Measurements from ENCODE around the gene ZNF175.
A peak's percentile ranks its signal among the peaks of the same experiment; 100 is the strongest.

Gene ZNF175

DNA sequence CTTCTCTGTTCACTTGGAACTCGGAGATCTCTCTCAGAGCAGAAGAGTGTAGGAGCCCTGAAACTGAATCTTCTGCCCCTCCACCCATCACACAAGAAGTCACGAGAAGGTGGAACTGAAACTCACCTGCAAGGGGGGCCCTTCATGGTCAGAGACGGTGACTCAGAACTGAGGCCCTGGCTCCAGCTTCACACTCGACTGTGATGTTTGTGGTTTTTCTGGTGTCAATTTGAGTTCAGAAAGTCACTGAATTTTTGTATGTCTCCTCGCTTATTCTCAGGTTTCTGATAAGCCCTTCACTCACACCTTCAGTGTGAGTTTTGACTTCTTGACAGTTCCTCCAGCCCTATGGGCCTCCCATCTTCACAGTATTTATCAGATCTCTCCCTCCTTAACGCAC lies 36.0 kb downstream of the ZNF175 start:
- Histone ChIP-seq H3K27me3 (replicated peaks in 2 of 5; ENCODE audit: control insufficient read depth in 4 of 5, insufficient read depth in 5 of 5, low read length in 4 of 5) (peaks cover 0 to 13% (median 5%) of the 10 kb centered on the region in 5 experiments), H3K27ac (ENCODE audit: insufficient read depth in 1 of 2, low read depth in 1 of 2, low read length in 2 of 2, poor library complexity in 1 of 2, severe bottlenecking in 2 of 2) (no peak overlapping the region), H3K4me3 (ENCODE audit: control insufficient read depth in 1 of 7, extremely low read depth in 1 of 7, insufficient read depth in 4 of 7, low read depth in 2 of 7, low read length in 6 of 7) (no peak overlapping the region), H3K4me1 (ENCODE audit: control extremely low read depth in 1 of 4, control insufficient read depth in 4 of 4, insufficient read depth in 4 of 4, low read length in 3 of 4) (peaks cover 0 to 4% (median 1%) of the 10 kb centered on the region in 4 experiments), H3K9me3 (ENCODE audit: control extremely low read depth in 1 of 5, control insufficient read depth in 4 of 5, insufficient read depth in 2 of 5, low read depth in 1 of 5, low read length in 4 of 5) (peaks cover 0 to under 1% (median 0%) of the 10 kb centered on the region in 5 experiments), H3K36me3 (ENCODE audit: control insufficient read depth in 4 of 4, insufficient read depth in 4 of 4, low read length in 3 of 4) (peaks cover 0 to 2% (median 0%) of the 10 kb centered on the region in 4 experiments)
- CTCF ChIA-PET: interaction anchor here (0.7 to 8.3 kb wide), 10 partner anchors 8 to 133 kb away, joined by 3 to 65 read pairs (median 4); no protein-coding TSS in a partner anchor
- POLR2A ChIA-PET: no interaction called here
- no peak for DNase-seq
- 87% methylated on average over 5 of the region's 6 CpGs for WGBS (ENCODE audit: insufficient coverage)

DNA sequence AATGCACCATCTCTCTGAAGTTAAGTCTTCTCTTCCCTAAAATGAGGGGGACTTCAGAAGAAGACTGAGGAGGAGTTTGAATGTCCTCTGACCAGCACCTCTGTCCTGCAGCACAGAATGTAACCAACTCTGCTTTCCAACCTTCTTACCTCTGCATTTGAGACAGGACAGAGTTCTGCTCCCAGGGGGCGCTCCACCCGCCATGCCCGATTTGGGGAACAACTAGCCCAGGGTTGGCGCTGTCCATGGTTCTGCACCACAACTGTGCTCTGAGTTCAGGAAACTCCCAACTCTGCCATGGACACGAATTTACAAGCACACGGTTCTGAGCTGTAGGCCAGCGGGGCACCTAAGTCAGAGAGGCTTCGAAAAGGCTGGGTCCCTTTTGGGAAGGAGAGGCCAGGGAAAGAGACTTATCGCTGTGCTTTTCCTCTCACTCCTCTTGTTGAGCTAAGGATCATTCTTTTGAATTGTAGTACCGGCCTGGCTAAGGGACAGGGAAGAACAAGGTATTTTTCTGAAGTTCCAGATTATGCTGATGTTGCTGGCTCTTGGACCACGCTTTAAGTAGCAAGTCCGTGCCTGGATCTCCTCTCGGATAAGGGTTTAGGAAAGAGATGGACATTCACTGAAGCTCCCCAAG lies 37.0 kb downstream of the ZNF175 start:
- Histone ChIP-seq H3K9me3 (ENCODE audit: control extremely low read depth in 1 of 5, control insufficient read depth in 4 of 5, insufficient read depth in 2 of 5, low read depth in 1 of 5, low read length in 4 of 5) (peaks cover 0 to 6% (median 5%) of the 10 kb centered on the region in 5 experiments), H3K36me3 (ENCODE audit: control insufficient read depth in 4 of 4, insufficient read depth in 4 of 4, low read length in 3 of 4) (peaks cover 0 to 4% (median 1%) of the 10 kb centered on the region in 4 experiments), H3K4me1 (ENCODE audit: control extremely low read depth in 1 of 4, control insufficient read depth in 4 of 4, insufficient read depth in 4 of 4, low read length in 3 of 4) (peaks cover 0 to 4% (median 0%) of the 10 kb centered on the region in 4 experiments), H3K27ac (ENCODE audit: insufficient read depth in 1 of 2, low read depth in 1 of 2, low read length in 2 of 2, poor library complexity in 1 of 2, severe bottlenecking in 2 of 2) (no peak overlapping the region), H3K4me3 (ENCODE audit: control insufficient read depth in 1 of 7, extremely low read depth in 1 of 7, insufficient read depth in 4 of 7, low read depth in 2 of 7, low read length in 6 of 7) (no peak overlapping the region), H3K27me3 (replicated peaks in 2 of 5; ENCODE audit: control insufficient read depth in 4 of 5, insufficient read depth in 5 of 5, low read length in 4 of 5) (peaks cover 0 to 10% (median 0%) of the 10 kb centered on the region in 5 experiments)
- CTCF ChIA-PET: interaction anchor here (0.7 to 8.3 kb wide), 13 partner anchors 12 to 134 kb away, joined by 3 to 65 read pairs (median 5); no protein-coding TSS in a partner anchor
- POLR2A ChIA-PET: no interaction called here
- 19% methylated on average over 9 of the region's 13 CpGs for WGBS (ENCODE audit: insufficient coverage)
- DNase-seq: peak; percentile 87 to 93 (median 88)

DNA sequence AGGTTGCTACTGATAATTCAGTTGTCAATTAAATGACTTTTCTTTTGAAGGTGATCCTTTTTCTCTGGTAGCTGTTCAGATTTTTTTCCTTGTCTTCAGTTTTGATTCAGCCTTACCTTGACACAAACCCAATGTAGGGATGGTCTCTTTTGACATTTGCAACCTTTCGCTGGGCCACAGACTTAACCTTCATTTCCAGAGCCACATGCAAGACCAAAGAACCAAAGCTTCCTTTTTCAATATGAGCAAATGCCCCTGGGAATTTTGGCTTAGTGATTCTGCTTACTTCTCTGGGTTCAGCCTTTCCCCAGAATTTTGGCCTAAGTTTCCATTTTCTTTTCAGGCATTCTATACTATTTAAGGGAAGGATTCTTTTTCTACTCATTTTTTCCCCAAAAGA lies 39.5 kb downstream of the ZNF175 start:
- H3K27ac ChIP-seq (ENCODE audit: insufficient read depth in 1 of 2, low read depth in 1 of 2, low read length in 2 of 2, poor library complexity in 1 of 2, severe bottlenecking in 2 of 2): no peak overlapping the region
- DNase-seq: no peak
- H3K4me1 ChIP-seq (ENCODE audit: control extremely low read depth in 1 of 4, control insufficient read depth in 4 of 4, insufficient read depth in 4 of 4, low read length in 3 of 4): peaks cover 0 to 5% (median 2%) of the 10 kb centered on the region in 4 experiments
- H3K9me3 ChIP-seq (ENCODE audit: control extremely low read depth in 1 of 5, control insufficient read depth in 4 of 5, insufficient read depth in 2 of 5, low read depth in 1 of 5, low read length in 4 of 5): peaks cover 0 to 9% (median 6%) of the 10 kb centered on the region in 5 experiments
- H3K27me3 ChIP-seq (replicated peaks in 2 of 5; ENCODE audit: control insufficient read depth in 4 of 5, insufficient read depth in 5 of 5, low read length in 4 of 5): peaks cover 0 to 5% (median 0%) of the 10 kb centered on the region in 5 experiments
- H3K4me3 ChIP-seq (ENCODE audit: control insufficient read depth in 1 of 7, extremely low read depth in 1 of 7, insufficient read depth in 4 of 7, low read depth in 2 of 7, low read length in 6 of 7): no peak overlapping the region
- WGBS (ENCODE audit: insufficient coverage): 100% methylated on average over 1 of the region's 1 CpG
- ChIA-PET CTCF (interaction anchor here (1.0 to 8.3 kb wide), 3 partner anchors 28 to 170 kb away, joined by 3 to 65 read pairs (median 6); no protein-coding TSS in a partner anchor), POLR2A (no interaction called here)
- peaks cover 0 to 8% (median 1%) of the 10 kb centered on the region in 4 experiments for H3K36me3 ChIP-seq (ENCODE audit: control insufficient read depth in 4 of 4, insufficient read depth in 4 of 4, low read length in 3 of 4)

DNA sequence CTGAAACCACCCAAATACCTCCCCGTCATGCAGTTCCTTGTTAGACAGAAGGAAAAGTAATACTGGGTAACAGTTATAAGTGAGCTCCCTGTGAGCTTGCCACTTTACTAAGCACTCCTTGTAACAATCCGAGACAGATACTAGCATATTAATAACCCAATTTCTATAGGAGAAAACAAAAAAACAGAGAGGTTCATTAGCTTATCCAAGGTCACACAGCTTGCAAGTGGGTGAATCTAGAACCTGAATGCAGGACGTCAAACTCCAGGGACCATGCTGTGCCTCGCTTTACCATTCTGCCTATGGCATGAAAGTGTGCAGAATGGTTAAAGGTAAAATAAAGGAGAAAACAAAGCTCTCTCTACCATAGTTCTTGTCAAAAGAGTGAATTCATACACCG lies 43.7 kb downstream of the ZNF175 start:
- no peak for DNase-seq
- Histone ChIP-seq H3K4me1 (ENCODE audit: control extremely low read depth in 1 of 4, control insufficient read depth in 4 of 4, insufficient read depth in 4 of 4, low read length in 3 of 4) (peaks cover 0 to 5% (median 0%) of the 10 kb centered on the region in 4 experiments), H3K36me3 (ENCODE audit: control insufficient read depth in 4 of 4, insufficient read depth in 4 of 4, low read length in 3 of 4) (peaks cover 0 to 8% (median 1%) of the 10 kb centered on the region in 4 experiments), H3K4me3 (ENCODE audit: control insufficient read depth in 1 of 7, extremely low read depth in 1 of 7, insufficient read depth in 4 of 7, low read depth in 2 of 7, low read length in 6 of 7) (no peak overlapping the region), H3K9me3 (ENCODE audit: control extremely low read depth in 1 of 5, control insufficient read depth in 4 of 5, insufficient read depth in 2 of 5, low read depth in 1 of 5, low read length in 4 of 5) (peaks cover 0 to 9% (median 6%) of the 10 kb centered on the region in 5 experiments), H3K27ac (ENCODE audit: insufficient read depth in 1 of 2, low read depth in 1 of 2, low read length in 2 of 2, poor library complexity in 1 of 2, severe bottlenecking in 2 of 2) (no peak overlapping the region), H3K27me3 (replicated peaks in 2 of 5; ENCODE audit: control insufficient read depth in 4 of 5, insufficient read depth in 5 of 5, low read length in 4 of 5) (no peaks in the 10 kb centered on the region)
- ChIA-PET CTCF (interaction anchor here (0.8 to 2.4 kb wide), 7 partner anchors 8 to 505 kb away, joined by 3 to 7 read pairs (median 3); no protein-coding TSS in a partner anchor), POLR2A (no interaction called here)
- 100% methylated on average over 2 of the region's 5 CpGs for WGBS (ENCODE audit: insufficient coverage)

- 96% methylated on average over 6 of the region's 7 CpGs for WGBS (ENCODE audit: insufficient coverage)
- POLR2A ChIA-PET: interaction anchor here (0.7 kb wide), 1 partner anchor 22 kb away, joined by 4 read pairs; no protein-coding TSS in a partner anchor
- no peak for DNase-seq
- Histone ChIP-seq H3K9me3 (ENCODE audit: control extremely low read depth in 1 of 5, control insufficient read depth in 4 of 5, insufficient read depth in 2 of 5, low read depth in 1 of 5, low read length in 4 of 5) (peaks cover 0 to 9% (median 6%) of the 10 kb centered on the region in 5 experiments), H3K4me3 (ENCODE audit: control insufficient read depth in 1 of 7, extremely low read depth in 1 of 7, insufficient read depth in 4 of 7, low read depth in 2 of 7, low read length in 6 of 7) (no peak overlapping the region), H3K27ac (ENCODE audit: insufficient read depth in 1 of 2, low read depth in 1 of 2, low read length in 2 of 2, poor library complexity in 1 of 2, severe bottlenecking in 2 of 2) (no peak overlapping the region), H3K27me3 (replicated peaks in 2 of 5; ENCODE audit: control insufficient read depth in 4 of 5, insufficient read depth in 5 of 5, low read length in 4 of 5) (no peaks in the 10 kb centered on the region), H3K36me3 (ENCODE audit: control insufficient read depth in 4 of 4, insufficient read depth in 4 of 4, low read length in 3 of 4) (peaks cover 0 to 8% (median 1%) of the 10 kb centered on the region in 4 experiments), H3K4me1 (ENCODE audit: control extremely low read depth in 1 of 4, control insufficient read depth in 4 of 4, insufficient read depth in 4 of 4, low read length in 3 of 4) (peaks cover 0 to 17% (median 6%) of the 10 kb centered on the region in 4 experiments)
- CTCF ChIA-PET: interaction anchor here (1.0 to 2.4 kb wide), 4 partner anchors 9 to 506 kb away, joined by 3 to 7 read pairs (median 4); no protein-coding TSS in a partner anchor
Observed at GRCh38 chr19:51615991-51616390, 44.9 kb downstream of the ZNF175 start.

DNA sequence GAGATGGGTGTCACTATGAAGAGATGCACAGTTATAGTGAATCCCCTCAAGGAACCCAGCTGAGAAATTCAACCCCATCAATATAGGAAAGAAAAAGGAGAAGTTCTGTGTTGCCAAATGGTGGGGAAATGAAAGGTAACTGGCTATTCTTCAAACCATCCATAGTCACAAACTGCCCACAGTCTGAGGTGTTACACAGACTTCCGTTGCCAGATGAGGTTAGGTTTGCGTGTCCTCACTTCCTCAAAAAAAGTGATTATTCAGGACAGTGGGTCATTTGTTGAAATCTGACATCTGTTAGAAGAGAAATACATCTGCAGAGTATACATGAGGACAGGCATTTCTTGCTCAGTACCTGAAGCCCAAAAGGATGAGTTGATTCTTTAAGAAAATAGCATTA lies 50.1 kb downstream of the ZNF175 start:
- CTCF ChIA-PET: interaction anchor here (1.0 to 1.1 kb wide), 2 partner anchors 13 to 23 kb away, joined by 3 to 5 read pairs; no protein-coding TSS in a partner anchor
- H3K4me1 ChIP-seq (ENCODE audit: control extremely low read depth in 1 of 4, control insufficient read depth in 4 of 4, insufficient read depth in 4 of 4, low read length in 3 of 4): peaks cover 0 to 23% (median 10%) of the 10 kb centered on the region in 4 experiments
- H3K27me3 ChIP-seq (replicated peaks in 2 of 5; ENCODE audit: control insufficient read depth in 4 of 5, insufficient read depth in 5 of 5, low read length in 4 of 5): no peaks in the 10 kb centered on the region
- no peak overlapping the region for H3K27ac ChIP-seq (ENCODE audit: insufficient read depth in 1 of 2, low read depth in 1 of 2, low read length in 2 of 2, poor library complexity in 1 of 2, severe bottlenecking in 2 of 2)
- no peaks in the 10 kb centered on the region for H3K9me3 ChIP-seq (ENCODE audit: control extremely low read depth in 1 of 5, control insufficient read depth in 4 of 5, insufficient read depth in 2 of 5, low read depth in 1 of 5, low read length in 4 of 5)
- POLR2A ChIA-PET: no interaction called here
- peaks cover 0 to 20% (median 2%) of the 10 kb centered on the region in 4 experiments for H3K36me3 ChIP-seq (ENCODE audit: control insufficient read depth in 4 of 4, insufficient read depth in 4 of 4, low read length in 3 of 4)
- peak; percentile 54 to 92 (median 91) for DNase-seq
- WGBS (ENCODE audit: insufficient coverage): 0% methylated on average over 2 of the region's 2 CpGs
- no peak overlapping the region for H3K4me3 ChIP-seq (ENCODE audit: control insufficient read depth in 1 of 7, extremely low read depth in 1 of 7, insufficient read depth in 4 of 7, low read depth in 2 of 7, low read length in 6 of 7)

DNA sequence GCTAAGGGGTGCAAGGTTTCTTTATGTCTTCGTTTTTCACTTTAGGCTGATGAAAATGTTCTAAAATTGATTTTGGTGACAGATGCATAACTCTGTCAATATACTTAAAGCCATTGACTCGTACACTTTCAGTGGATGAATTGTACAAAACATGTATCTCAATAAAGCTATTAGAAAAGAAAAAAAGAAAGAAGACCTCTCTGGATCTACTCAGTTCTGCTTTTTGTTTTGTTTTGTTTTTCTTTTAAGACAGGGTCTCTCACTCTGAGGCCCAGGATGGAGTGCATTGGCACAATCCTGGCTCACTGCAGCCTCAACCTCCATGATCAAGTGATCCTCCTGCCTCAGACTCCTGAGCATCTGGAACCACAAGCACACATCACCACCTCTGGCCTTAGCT lies 55.6 kb downstream of the ZNF175 start:
- no CpG with 5 or more reads among the region's 2 CpGs for WGBS (ENCODE audit: insufficient coverage)
- Histone ChIP-seq H3K9me3 (ENCODE audit: control extremely low read depth in 1 of 5, control insufficient read depth in 4 of 5, insufficient read depth in 2 of 5, low read depth in 1 of 5, low read length in 4 of 5) (no peaks in the 10 kb centered on the region), H3K27me3 (replicated peaks in 2 of 5; ENCODE audit: control insufficient read depth in 4 of 5, insufficient read depth in 5 of 5, low read length in 4 of 5) (peaks cover 0 to 2% (median 0%) of the 10 kb centered on the region in 5 experiments), H3K4me1 (ENCODE audit: control extremely low read depth in 1 of 4, control insufficient read depth in 4 of 4, insufficient read depth in 4 of 4, low read length in 3 of 4) (peaks cover 0 to 35% (median 4%) of the 10 kb centered on the region in 4 experiments), H3K27ac (ENCODE audit: insufficient read depth in 1 of 2, low read depth in 1 of 2, low read length in 2 of 2, poor library complexity in 1 of 2, severe bottlenecking in 2 of 2) (no peak overlapping the region), H3K36me3 (ENCODE audit: control insufficient read depth in 4 of 4, insufficient read depth in 4 of 4, low read length in 3 of 4) (peaks cover 0 to 22% (median 2%) of the 10 kb centered on the region in 4 experiments), H3K4me3 (ENCODE audit: control insufficient read depth in 1 of 7, extremely low read depth in 1 of 7, insufficient read depth in 4 of 7, low read depth in 2 of 7, low read length in 6 of 7) (no peak overlapping the region)
- ChIA-PET POLR2A (no interaction called here), CTCF (interaction anchor here (1.7 to 1.8 kb wide), 2 partner anchors 19 to 153 kb away, joined by 4 to 6 read pairs; no protein-coding TSS in a partner anchor)
- DNase-seq: no peak
